GM21367 (cell line): ENCODE measurements around the gene TSPYL2.
A peak's percentile ranks its signal among the peaks of the same experiment; 100 is the strongest.

ENCODE experiments used
- ATAC-seq: cut with Tn5 transposase; IDR thresholded peaks from one replicate; pipeline ENCODE4 v1.9.1; 2021; ENCODE audit not compliant: unreplicated experiment

The TSPYL2 gene

GRCh38 chrX:53081925-53082772 lies at the start of gene TSPYL2:
Gene TSPYL2 (plus strand): TSS chrX:53082367. CDS start chrX:53082499, 132 bp downstream.
- ATAC-seq = peak; percentile 92

- no peak for ATAC-seq
These were observed 46.0 kb upstream of the TSPYL2 start for GRCh38 chrX:53036149-53036548.

- no peak for ATAC-seq
These were observed 42.9 kb upstream of the TSPYL2 start for GRCh38 chrX:53039236-53039635.

DNA sequence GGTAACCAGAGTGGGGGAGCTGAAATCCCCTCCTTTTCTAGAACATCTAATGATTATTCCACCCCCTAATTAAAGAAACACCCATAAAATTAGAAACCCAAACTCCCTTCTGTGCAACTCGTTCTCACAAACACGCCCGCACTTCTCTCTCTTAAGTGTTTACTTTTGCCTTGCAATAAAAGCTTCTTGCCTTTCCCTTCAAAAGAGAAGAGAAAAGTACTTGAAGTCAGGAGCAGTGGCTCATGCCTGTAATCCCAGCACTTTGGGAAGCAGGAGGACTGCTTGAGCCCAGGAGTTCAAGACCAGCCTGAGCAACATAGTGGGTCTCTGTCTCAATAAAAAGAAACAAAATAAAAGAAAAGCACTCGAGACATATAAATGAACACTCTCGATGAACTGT lies 37.2 kb upstream of the TSPYL2 start:
- no peak for ATAC-seq

DNA sequence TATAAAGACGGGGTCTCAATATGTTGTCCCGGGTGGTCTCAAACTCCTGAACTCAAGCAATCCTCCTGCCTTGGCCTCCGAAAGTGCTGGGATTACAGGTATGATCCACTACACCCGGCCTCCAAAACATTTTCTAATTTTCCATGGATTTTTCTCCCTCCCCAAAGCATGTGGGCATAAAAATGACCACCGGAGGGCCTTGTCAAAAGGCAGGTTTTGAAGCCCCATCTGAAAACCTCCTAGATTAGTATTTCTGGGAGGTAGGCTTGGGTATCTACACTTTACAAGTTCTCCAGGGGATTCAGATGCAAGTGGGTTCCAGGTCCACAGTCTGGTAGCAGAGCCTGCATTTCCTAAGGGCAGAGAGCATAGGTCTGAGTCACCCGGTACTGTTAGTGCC lies 34.9 kb upstream of the TSPYL2 start:
- no peak for ATAC-seq

GRCh38 chrX:53048169-53049126 lies 33.7 kb upstream of the TSPYL2 start, which contains the start of gene GPR173:
Gene GPR173 (plus strand): TSS chrX:53048789. CDS start chrX:53076622, 27,833 bp downstream.
- no peak for ATAC-seq

- ATAC-seq = no peak
These were observed 33.0 kb upstream of the TSPYL2 start for GRCh38 chrX:53049127-53049517.

DNA sequence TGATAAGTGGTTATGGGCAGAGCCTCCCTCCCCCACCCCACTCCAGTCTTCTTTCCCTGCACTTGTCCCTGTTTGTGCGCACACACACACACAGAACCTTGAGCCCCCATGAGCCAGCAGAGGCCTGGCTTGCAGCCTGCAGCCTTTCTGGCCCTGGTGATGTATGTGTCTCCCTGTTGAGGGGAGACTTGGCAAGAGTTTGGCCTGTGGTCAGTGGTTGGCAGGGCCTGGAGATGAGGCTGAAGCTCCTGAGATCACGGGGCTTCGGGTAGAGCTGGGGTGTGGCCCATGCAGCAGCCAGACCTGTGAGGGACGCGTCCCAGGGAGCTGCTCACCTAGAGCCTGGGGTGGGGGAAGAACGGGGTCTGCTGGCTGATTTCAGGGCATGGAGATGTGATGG lies 31.3 kb upstream of the TSPYL2 start:
- no peak for ATAC-seq

GRCh38 chrX:53055244-53055849 lies 26.8 kb upstream of the TSPYL2 start:
- no peak for ATAC-seq

DNA sequence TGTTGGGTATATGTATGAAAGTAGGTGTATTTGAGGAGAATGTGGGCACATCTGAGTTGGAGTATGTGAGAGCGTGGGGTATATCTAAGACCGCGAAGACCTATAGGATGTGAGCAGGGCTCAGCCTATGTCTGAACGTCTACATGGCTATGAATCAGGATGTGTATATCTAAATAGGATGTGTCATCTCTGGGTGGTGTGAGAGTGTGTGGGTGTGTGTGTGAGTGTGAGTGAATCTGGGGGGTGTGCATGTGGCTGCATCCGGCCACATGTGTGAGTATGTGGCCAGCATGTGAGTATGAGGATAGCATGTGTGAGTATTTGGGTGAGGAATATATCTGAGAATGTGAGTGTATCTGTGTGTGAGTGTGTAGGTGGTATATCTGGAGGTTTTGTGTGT lies 25.9 kb upstream of the TSPYL2 start:
- ATAC-seq = no peak

GRCh38 chrX:53065104-53065503 lies 17.1 kb upstream of the TSPYL2 start:
- no peak for ATAC-seq

DNA sequence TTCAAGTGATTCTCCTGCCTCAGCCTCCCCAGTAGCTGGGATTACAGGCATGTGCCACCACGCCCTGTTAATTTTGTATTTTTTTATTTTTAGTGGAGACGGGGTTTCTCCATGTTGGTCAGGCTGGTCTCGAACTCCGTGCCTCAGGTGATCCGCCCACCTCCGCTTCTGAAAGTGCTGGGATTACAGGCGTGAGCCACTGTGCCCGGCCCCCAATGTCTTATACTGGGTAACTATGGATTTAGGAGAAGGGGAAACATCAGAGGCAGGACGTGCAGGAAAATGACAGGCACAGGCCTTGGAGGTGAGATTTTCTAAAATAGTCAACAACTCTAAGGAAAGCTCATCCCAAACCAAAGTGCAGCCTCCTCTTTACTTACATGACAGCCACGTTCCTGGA lies 11.1 kb upstream of the TSPYL2 start:
- ATAC-seq = no peak

DNA sequence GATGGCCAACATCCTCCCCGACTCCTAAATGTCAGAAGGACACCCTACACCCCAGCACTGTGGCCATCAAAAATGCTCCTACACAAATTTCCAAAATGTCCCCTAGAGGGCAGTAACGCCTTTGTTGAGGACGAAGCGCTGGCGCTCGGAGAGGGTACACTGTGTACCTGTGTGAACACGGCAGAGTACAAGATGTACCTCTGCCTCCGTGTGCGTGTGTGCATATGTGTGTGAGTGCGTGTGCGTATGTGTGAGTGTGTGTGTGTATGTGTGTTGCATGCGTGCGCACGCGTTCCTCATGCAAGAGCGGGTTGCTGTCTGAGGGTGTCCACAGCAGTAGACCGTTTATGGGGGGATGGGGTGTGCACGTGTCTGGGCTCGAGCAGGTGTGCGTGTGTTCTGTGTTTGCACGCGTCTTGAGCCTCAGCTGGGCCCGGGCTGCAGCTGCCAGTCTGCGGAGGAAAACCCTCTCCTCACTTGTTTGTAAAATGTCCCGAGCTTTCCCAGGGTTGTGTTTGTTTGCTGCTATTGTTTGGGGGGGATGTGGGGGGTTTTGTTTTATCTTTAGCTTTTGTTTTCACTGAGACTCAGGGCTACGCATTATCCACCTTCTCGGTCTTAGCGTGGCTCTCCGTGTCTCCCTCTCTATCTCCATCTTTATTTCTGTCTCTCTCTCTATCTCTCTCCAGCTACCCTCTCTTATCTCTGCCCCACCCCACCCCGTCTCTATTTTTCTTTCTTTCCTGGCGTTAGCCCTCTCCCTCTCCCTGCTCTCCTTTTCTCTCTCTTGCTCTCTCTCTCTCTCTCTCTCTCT lies 10.4 kb upstream of the TSPYL2 start:
- peak; percentile 83 for ATAC-seq

GRCh38 chrX:53072418-53073114 lies 9.6 kb upstream of the TSPYL2 start:
- ATAC-seq = no peak

DNA sequence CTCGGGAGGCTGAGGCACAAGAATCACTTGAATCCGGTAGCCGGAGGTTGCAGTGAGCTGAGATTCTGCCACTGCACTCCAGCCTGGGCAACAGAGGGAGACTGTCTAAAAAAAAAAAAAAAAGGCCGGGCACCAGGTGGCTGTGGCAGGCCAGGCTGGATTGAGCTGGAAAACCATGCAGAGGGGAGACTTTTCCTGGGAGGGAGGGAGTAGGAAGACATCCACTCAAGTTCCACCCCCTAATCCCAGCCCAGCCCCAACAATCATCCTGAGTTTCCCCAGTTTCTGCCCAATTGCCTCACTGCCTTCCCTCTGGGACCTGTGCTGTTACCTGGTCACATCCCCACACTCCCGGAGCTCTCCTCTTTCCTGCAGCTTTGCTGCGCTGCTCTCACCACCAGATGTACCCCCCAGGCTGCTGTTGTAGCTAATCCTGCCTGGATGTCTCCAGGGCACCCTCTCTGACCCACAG lies 9.0 kb upstream of the TSPYL2 start:
- ATAC-seq = no peak

- no peak for ATAC-seq
These were observed 7.2 kb upstream of the TSPYL2 start for GRCh38 chrX:53075011-53075410.

- no peak for ATAC-seq
These were observed 5.5 kb upstream of the TSPYL2 start for GRCh38 chrX:53076671-53077070.

DNA sequence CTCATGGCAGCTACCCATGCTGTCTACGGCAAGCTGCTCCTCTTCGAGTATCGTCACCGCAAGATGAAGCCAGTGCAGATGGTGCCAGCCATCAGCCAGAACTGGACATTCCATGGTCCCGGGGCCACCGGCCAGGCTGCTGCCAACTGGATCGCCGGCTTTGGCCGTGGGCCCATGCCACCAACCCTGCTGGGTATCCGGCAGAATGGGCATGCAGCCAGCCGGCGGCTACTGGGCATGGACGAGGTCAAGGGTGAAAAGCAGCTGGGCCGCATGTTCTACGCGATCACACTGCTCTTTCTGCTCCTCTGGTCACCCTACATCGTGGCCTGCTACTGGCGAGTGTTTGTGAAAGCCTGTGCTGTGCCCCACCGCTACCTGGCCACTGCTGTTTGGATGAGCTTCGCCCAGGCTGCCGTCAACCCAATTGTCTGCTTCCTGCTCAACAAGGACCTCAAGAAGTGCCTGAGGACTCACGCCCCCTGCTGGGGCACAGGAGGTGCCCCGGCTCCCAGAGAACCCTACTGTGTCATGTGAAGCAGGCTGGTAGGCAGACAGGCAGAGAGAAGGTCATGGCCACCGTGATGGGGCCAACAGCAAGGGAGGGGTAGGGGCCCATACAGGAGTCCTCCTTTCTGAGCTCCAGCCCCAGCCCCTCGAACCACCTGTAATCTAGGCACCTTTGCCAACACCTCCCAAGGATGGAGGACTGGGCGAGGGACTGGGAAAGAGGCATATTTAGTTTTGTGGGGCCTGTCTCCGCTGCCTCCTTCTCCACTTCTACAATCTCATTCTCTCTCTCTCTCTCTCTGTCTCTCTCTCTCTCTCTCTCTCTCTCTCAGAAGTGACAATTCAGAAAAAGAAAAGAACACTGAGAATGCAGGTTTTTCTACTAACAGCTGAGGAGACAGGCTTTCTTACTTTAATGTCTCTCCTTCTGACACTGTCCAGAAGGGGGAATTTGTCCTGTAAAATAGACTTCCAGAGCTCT lies 4.7 kb upstream of the TSPYL2 start:
- ATAC-seq = no peak

DNA sequence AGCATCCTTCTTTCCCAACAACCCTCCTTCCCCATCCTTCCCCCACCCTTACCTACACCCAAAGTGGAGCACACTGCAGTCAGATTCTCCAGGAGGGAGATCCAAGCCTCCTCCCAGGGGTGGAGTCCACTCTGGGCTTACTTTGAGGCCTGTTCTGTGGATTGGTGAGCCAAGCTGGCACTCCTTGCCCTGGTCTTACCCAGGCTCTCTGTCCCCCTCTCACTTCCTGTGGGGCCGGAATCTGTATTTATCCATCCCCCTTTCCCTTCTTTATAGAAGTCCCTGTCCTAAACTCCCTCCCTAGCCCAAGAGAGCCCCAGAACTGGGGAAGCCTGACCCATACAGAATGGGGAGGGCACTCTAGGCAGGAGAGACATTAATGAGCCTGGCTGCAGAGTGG lies 3.2 kb upstream of the TSPYL2 start:
- ATAC-seq = no peak
